HepG2 (cell line): Measurements from ENCODE around the gene TMEM135. TPM values are rescaled to one million over a fixed set of nuclear protein-coding genes. Genes with fewer than 3 reads are reported as not detected.
A peak's percentile ranks its signal among the peaks of the same experiment; 100 is the strongest.

Source experiments
- ATAC-seq: fragments of 200-7000 bp; cut with Tn5 transposase; 3 replicates; pipeline ENCODE4 v1.9.1; 2020; ENCODE audit warnings: mild to moderate bottlenecking, moderate library complexity
- BruUV-seq: library from RNA; stranded (reverse); fragments of 400-500 nt; replicated peaks from 2 replicates; lab custom pipeline; 2021; lab: Mats Ljungman, UMichigan
- CTCF ChIA-PET: fragments of 300-600 bp; formaldehyde crosslinking; extraction: SDS; loops from one replicate; lab custom pipeline; 2021; ENCODE audit warnings: low total read pairs, inconsistent platforms, low intra/inter-chr PET ratio; lab: Yijun Ruan, JAX
- POLR2A ChIA-PET: fragments of 350-600 bp; sonication (Branson Sonifier 250); formaldehyde crosslinking; loops from one replicate; lab custom pipeline; 2020; ENCODE audit warnings: antibody characterized with exemption, inconsistent platforms; lab: Yijun Ruan, JAX
- DNase-seq: peaks from one replicate; pipeline ENCODE4 v3.0.0-alpha.2; 2015; ENCODE audit warnings: low spot score
- FAIRE-seq: peaks from 3 replicates; lab custom pipeline; 2011; peaks lifted over from hg19 to GRCh38; lab: Jason Lieb, UNC
- H2AFZ ChIP-seq: one replicate; pipeline ENCODE4 v1.6.1; 2011; ENCODE audit warnings: low read length, inconsistent platforms
- H3K27ac ChIP-seq: fragments of 300-600 bp; 3 replicates; pipeline ENCODE4 v1.8.0; 2011; ENCODE audit warnings: mixed run types, mild to moderate bottlenecking, mixed read lengths, low read length, inconsistent platforms; ENCODE audit not compliant: insufficient read depth; ENCODE audit errors: extremely low read length
- H3K27me3 ChIP-seq, 2 experiments: fragments of 200-600 bp in 1 of 2; 2 replicates in 1 of 2; 3 replicates in 1 of 2; pipeline versions ENCODE4 v1.6.0 to v1.8.0; 2011; ENCODE audit warnings: low read length in 2 of 2, mild to moderate bottlenecking in 2 of 2, moderate library complexity in 2 of 2, inconsistent platforms in 1 of 2; ENCODE audit not compliant: insufficient read depth in 2 of 2, control insufficient read depth in 1 of 2
- H3K36me3 ChIP-seq, 2 experiments: fragments of 200-600 bp in 1 of 2; replicated peaks in 1 of 2; 2 replicates in 1 of 2; 3 replicates in 1 of 2; pipeline versions ENCODE4 v1.5.1 to v1.8.0; 2011; ENCODE audit warnings: low read length in 2 of 2, inconsistent platforms in 1 of 2; ENCODE audit not compliant: insufficient read depth in 2 of 2, control insufficient read depth in 1 of 2
- H3K4me1 ChIP-seq: 2 replicates; pipeline ENCODE4 v1.5.1; 2012; ENCODE audit warnings: low read length, inconsistent platforms; ENCODE audit not compliant: insufficient read depth
- H3K4me2 ChIP-seq: 2 replicates; pipeline ENCODE4 v1.6.0; 2011; ENCODE audit warnings: low read depth, low read length, inconsistent platforms
- H3K4me3 ChIP-seq, 3 experiments: fragments of 200-600 bp in 1 of 3; sonication (generic), shearing (Covaris generic) in 1 of 3; replicated peaks in 1 of 3; 2 replicates each; pipeline ENCODE4 v1.5.1; 2011 to 2016; ENCODE audit warnings: low read length in 3 of 3, inconsistent platforms in 2 of 3, low read depth in 2 of 3, mild to moderate bottlenecking in 2 of 3, control low read depth in 1 of 3, mixed read lengths in 1 of 3; ENCODE audit not compliant: insufficient read depth in 1 of 3
- H3K79me2 ChIP-seq: one replicate; pipeline ENCODE4 v1.6.1; 2011; ENCODE audit warnings: low read length, inconsistent platforms; ENCODE audit not compliant: insufficient read depth
- H3K9ac ChIP-seq: 2 replicates; pipeline ENCODE4 v1.6.0; 2011; ENCODE audit warnings: mild to moderate bottlenecking, low read depth, low read length, inconsistent platforms; ENCODE audit not compliant: insufficient read depth
- H3K9me3 ChIP-seq: 2 replicates; pipeline ENCODE4 v1.5.1; 2012; ENCODE audit warnings: mild to moderate bottlenecking, low read length
- H4K20me1 ChIP-seq: 2 replicates; pipeline ENCODE4 v1.6.0; 2011; ENCODE audit warnings: inconsistent platforms, mild to moderate bottlenecking, low read length, moderate library complexity; ENCODE audit not compliant: insufficient read depth
- CBX1 ChIP-seq: IDR thresholded peaks from one replicate; pipeline ENCODE4 v1.6.1; 2016; ENCODE audit warnings: antibody characterized with exemption, low read depth
- GTF2F1 ChIP-seq: fragments of 150-350 bp; IDR thresholded peaks from 2 replicates; pipeline ENCODE4 v1.6.1; 2014; ENCODE audit warnings: low read length
- HNF1A ChIP-seq, 2 experiments: sonication (generic) in 1 of 2; formaldehyde crosslinking in 1 of 2; IDR thresholded peaks; 2 replicates each; pipeline versions ENCODE4 v1.4.0 to v1.6.1; 2016 to 2020; ENCODE audit warnings: borderline replicate concordance in 1 of 2, low read depth in 1 of 2, mild to moderate bottlenecking in 1 of 2, missing genetic modification reagents in 1 of 2
- KDM1A ChIP-seq: IDR thresholded peaks from 2 replicates; pipeline ENCODE4 v1.6.1; 2016; ENCODE audit warnings: missing compliant biosample characterization
- MTA1 ChIP-seq: sonication (generic); formaldehyde crosslinking; IDR thresholded peaks from 2 replicates; pipeline ENCODE4 v1.4.0; 2020; ENCODE audit warnings: missing genetic modification reagents, mild to moderate bottlenecking, borderline replicate concordance
- NFKB2 ChIP-seq: sonication (generic); formaldehyde crosslinking; IDR thresholded peaks from 2 replicates; pipeline ENCODE4 v1.4.0; 2020; ENCODE audit warnings: missing genetic modification reagents, borderline replicate concordance
- NFKBIZ ChIP-seq: IDR thresholded peaks from 2 replicates; pipeline ENCODE4 v1.6.1; 2018; ENCODE audit warnings: missing genetic modification reagents, missing compliant biosample characterization
- NPAS2 ChIP-seq: sonication (generic); formaldehyde crosslinking; IDR thresholded peaks from 2 replicates; pipeline ENCODE4 v1.8.0; 2022; ENCODE audit warnings: mild to moderate bottlenecking, missing genetic modification reagents, borderline replicate concordance
- RXRB ChIP-seq: IDR thresholded peaks from 2 replicates; pipeline ENCODE4 v1.6.1; 2016; ENCODE audit warnings: borderline replicate concordance, missing genetic modification reagents, missing compliant biosample characterization
- SCMH1 ChIP-seq: sonication (generic); formaldehyde crosslinking; IDR thresholded peaks from 2 replicates; pipeline ENCODE4 v1.9.0; 2021; ENCODE audit warnings: missing genetic modification reagents, mild to moderate bottlenecking, borderline replicate concordance
- TEAD3 ChIP-seq: optimal IDR thresholded peaks from 2 replicates; pipeline ENCODE3; 2016; ENCODE audit warnings: borderline replicate concordance
- YEATS4 ChIP-seq: sonication (generic); formaldehyde crosslinking; IDR thresholded peaks from 2 replicates; pipeline ENCODE4 v1.4.0; 2020; ENCODE audit warnings: missing genetic modification reagents, borderline replicate concordance
- ZBTB25 ChIP-seq: IDR thresholded peaks from 2 replicates; pipeline ENCODE4 v1.6.1; 2018; ENCODE audit warnings: missing genetic modification reagents
- ZFP36L2 ChIP-seq: sonication (generic); formaldehyde crosslinking; IDR thresholded peaks from 2 replicates; pipeline ENCODE4 v1.4.0; 2020; ENCODE audit warnings: missing genetic modification reagents
- ZNF160 ChIP-seq: sonication (generic); formaldehyde crosslinking; IDR thresholded peaks from 2 replicates; pipeline ENCODE4 v1.8.0; 2022; ENCODE audit warnings: mild to moderate bottlenecking, inconsistent platforms, missing genetic modification reagents
- ZNF510 ChIP-seq: sonication (generic); formaldehyde crosslinking; IDR thresholded peaks from 2 replicates; pipeline ENCODE4 v1.4.0; 2020; ENCODE audit warnings: low read depth, mild to moderate bottlenecking, missing genetic modification reagents
- ZNF572 ChIP-seq: sonication (generic); formaldehyde crosslinking; IDR thresholded peaks from 2 replicates; pipeline ENCODE4 v1.5.1; 2020; ENCODE audit warnings: mild to moderate bottlenecking, missing genetic modification reagents
- ZNF710 ChIP-seq: sonication (generic); formaldehyde crosslinking; IDR thresholded peaks from 2 replicates; pipeline ENCODE4 v1.5.0; 2020; ENCODE audit warnings: mild to moderate bottlenecking, missing genetic modification reagents, borderline replicate concordance
- ZNF713 ChIP-seq: sonication (generic); formaldehyde crosslinking; IDR thresholded peaks from 2 replicates; pipeline ENCODE4 v1.4.0; 2020; ENCODE audit warnings: mild to moderate bottlenecking, missing genetic modification reagents
- ZNF792 ChIP-seq: IDR thresholded peaks from 2 replicates; pipeline ENCODE4 v1.6.1; 2016
- WGBS: methylation state at CpG from one replicate; pipeline ENCODE4 v1.1.6; 2017; ENCODE audit warnings: low lambda C conversion rate; 5-methylcytosine and 5-hydroxymethylcytosine counted together
- in situ Hi-C: cut with HindIII; loops from 2 replicates; pipeline ENCODE4 v1.10.0; 2017; ENCODE audit warnings: low pct_unique_long_range_greater_than_20kb; ENCODE audit not compliant: extremely low pct_ligation_motif_present
- intact Hi-C: fragments of 100-400 bp; cut with micrococcal nuclease; formaldehyde crosslinking; loops from one replicate; pipeline ENCODE4 v1.10.0; 2022; ENCODE audit not compliant: unreplicated experiment
- polyA plus RNA-seq, 8 experiments: library from polyadenylated mRNA; depleted of rRNA in 3 of 8; stranded (reverse) in 7 of 8; unstranded in 1 of 8; fragments of >200 nt; fragmentation: Illumina TruSeq in 4 of 8; extraction: Trizol in 4 of 8; gene quantifications; 2 replicates each; pipeline versions ENCODE4 v1.2.1 to v1.2.3, GENCODE V29; 2011 to 2016; ENCODE audit warnings: low read depth in 4 of 8, missing spikeins in 1 of 8, mixed read lengths in 1 of 8; ENCODE audit not compliant: insufficient read depth in 1 of 8
- total RNA-seq, 5 experiments: library from RNA; depleted of rRNA; stranded (reverse); fragments of >200 nt; fragmentation: Illumina TruSeq; extraction: Trizol; gene quantifications; 2 replicates each; pipeline ENCODE4 v1.2.3, GENCODE V29; 2016; ENCODE audit warnings: low read depth in 1 of 5

TMEM135 gene
- total and polyA plus RNA-seq, 2 of the 13 experiments (the other 11 are each of a cell fraction or from before 2014, with no cell fraction given) = 36.6 to 88.9 TPM

- H2AFZ ChIP-seq = no peak overlapping the region
- H3K27ac ChIP-seq = peak overlapping the region; percentile 95
- CTCF ChIA-PET = no interaction called here
- peaks cover 64% of the 10 kb centered on the region for H3K4me1 ChIP-seq
- no TSS peak for BruUV-seq
- H3K36me3 ChIP-seq = no peaks in the 10 kb centered on the region
- in situ Hi-C loops = no loop called here
- H3K27me3 ChIP-seq = no peaks in the 10 kb centered on the region
- H3K9ac ChIP-seq = peak overlapping the region; percentile 65
- intact Hi-C loops = loop anchor here (5.0 kb wide), 1 partner anchor 91 kb away; no protein-coding TSS in a partner anchor
- H3K9me3 ChIP-seq = no peaks in the 10 kb centered on the region
- POLR2A ChIA-PET = interaction anchor here (0.8 to 4.2 kb wide), 11 partner anchors 10 to 65 kb away, joined by 3 to 48 read pairs (median 5); partner anchors contain the start of genes FZD4 and TMEM135
- H3K4me3 ChIP-seq = no peak overlapping the region
- peak overlapping the region; percentile 81 for H3K4me2 ChIP-seq
- H4K20me1 ChIP-seq = no peaks in the 10 kb centered on the region
- 83% methylated on average over 4 of the region's 4 CpGs for whole genome bisulfite sequencing
- no peaks in the 10 kb centered on the region for H3K79me2 ChIP-seq
- ATAC-seq = no peak
- no peak for DNase-seq
- FAIRE-seq = no peak
- TF ChIP-seq RXRB (CRISPR knock-in tag) (no peak), MTA1 (CRISPR knock-in tag) (no peak), ZFP36L2 (no peak), TEAD3 (CRISPR knock-in tag) (no peak), YEATS4 (CRISPR knock-in tag) (no peak), NFKB2 (no peak), GTF2F1 (no peak), NFKBIZ (CRISPR knock-in tag) (no peak), KDM1A (peak; percentile 77; the same call in 1 of the 2 replicates), ZNF792 (CRISPR knock-in tag) (no peak), ZNF160 (no peak), ZNF713 (CRISPR knock-in tag) (no peak), ZNF510 (CRISPR knock-in tag) (no peak), ZBTB25 (CRISPR knock-in tag) (no peak), ZNF710 (no peak), ZNF572 (CRISPR knock-in tag) (no peak), NPAS2 (CRISPR knock-in tag) (no peak), CBX1 (no peak), SCMH1 (CRISPR knock-in tag) (no peak), HNF1A (IDR thresholded peaks at IDR 0.05; ENCODE audit: low read depth) (no peak), HNF1A (CRISPR knock-in tag; IDR thresholded peaks at IDR 0.05; ENCODE audit: borderline replicate concordance) (no peak)
These were observed 31.7 kb upstream of the TMEM135 start for GRCh38 chr11:87006035-87006434.
